GM23248 (cell line): ENCODE data around the gene QRICH2. TPM values are rescaled to one million over a fixed set of nuclear protein-coding genes. Genes with fewer than 3 reads are reported as not detected.

Experiments used
- DNase-seq: peaks from one replicate; pipeline ENCODE4 v3.0.0-alpha.2; 2015
- H2AFZ ChIP-seq: fragments of 200-600 bp; sonication (generic); 2 replicates; pipeline ENCODE4 v1.6.1; 2016; ENCODE audit warnings: antibody characterized with exemption
- H3F3A ChIP-seq: fragments of 200-600 bp; sonication (generic); 2 replicates; pipeline ENCODE4 v1.6.1; 2016; ENCODE audit warnings: mild to moderate bottlenecking, antibody characterized with exemption, mixed run types; ENCODE audit not compliant: insufficient read depth
- H3K27ac ChIP-seq: fragments of 200-600 bp; sonication (generic); 2 replicates; pipeline ENCODE4 v1.5.1; 2016; ENCODE audit warnings: mild to moderate bottlenecking
- H3K27me3 ChIP-seq: fragments of 200-600 bp; sonication (generic); replicated peaks from 2 replicates; pipeline ENCODE4 v1.6.1; 2016; ENCODE audit warnings: mild to moderate bottlenecking; ENCODE audit not compliant: insufficient read depth
- H3K36me3 ChIP-seq: fragments of 200-600 bp; sonication (generic); 2 replicates; pipeline ENCODE4 v1.6.1; 2016; ENCODE audit warnings: low read depth, mild to moderate bottlenecking
- H3K4me1 ChIP-seq: fragments of 200-600 bp; sonication (generic); 2 replicates; pipeline ENCODE4 v1.6.1; 2016; ENCODE audit warnings: mild to moderate bottlenecking; ENCODE audit not compliant: insufficient read depth
- H3K4me2 ChIP-seq: fragments of 200-600 bp; sonication (generic); one replicate; pipeline ENCODE4 v1.6.1; 2016; ENCODE audit warnings: mild to moderate bottlenecking; ENCODE audit not compliant: unreplicated experiment
- H3K4me3 ChIP-seq: fragments of 200-600 bp; sonication (generic); 2 replicates; pipeline ENCODE4 v1.5.1; 2016; ENCODE audit warnings: mild to moderate bottlenecking
- H3K79me2 ChIP-seq: fragments of 200-600 bp; sonication (generic); 2 replicates; pipeline ENCODE4 v1.6.1; 2016; ENCODE audit warnings: mild to moderate bottlenecking; ENCODE audit not compliant: insufficient read depth
- H3K9ac ChIP-seq: fragments of 200-600 bp; sonication (generic); 2 replicates; pipeline ENCODE4 v1.6.1; 2016; ENCODE audit warnings: mild to moderate bottlenecking
- H3K9me2 ChIP-seq: fragments of 200-600 bp; sonication (generic); 2 replicates; pipeline ENCODE4 v1.6.1; 2016; ENCODE audit warnings: mixed run types, mild to moderate bottlenecking, moderate library complexity; ENCODE audit not compliant: insufficient read depth
- H3K9me3 ChIP-seq: fragments of 200-600 bp; sonication (generic); one replicate; pipeline ENCODE4 v1.6.1; 2017; ENCODE audit warnings: low read depth
- H4K20me1 ChIP-seq: fragments of 200-600 bp; sonication (generic); 2 replicates; pipeline ENCODE4 v1.6.0; 2016; ENCODE audit not compliant: insufficient read depth
- EZH2 ChIP-seq: fragments of 200-600 bp; sonication (generic); IDR thresholded peaks from 2 replicates; pipeline ENCODE4 v1.6.1; 2018; ENCODE audit warnings: antibody characterized with exemption, mild to moderate bottlenecking; ENCODE audit not compliant: insufficient read depth, poor library complexity, severe bottlenecking
- EZH2phosphoT487 ChIP-seq: fragments of 200-600 bp; sonication (generic); IDR thresholded peaks from 2 replicates; pipeline ENCODE4 v1.6.1; 2018; ENCODE audit warnings: antibody characterized with exemption, moderate library complexity, mild to moderate bottlenecking, low read depth; ENCODE audit not compliant: insufficient read depth
- WGBS, 2 experiments: methylation state at CpG; one replicate each; pipeline ENCODE4 v1.1.6; 2015 to 2017; ENCODE audit warnings: low lambda C conversion rate in 2 of 2, low coverage in 1 of 2; ENCODE audit errors: missing lambda C conversion rate in 2 of 2; 5-methylcytosine and 5-hydroxymethylcytosine counted together
- in situ Hi-C: fragments of 300-500 bp; cut with MboI; formaldehyde crosslinking; loops from 2 replicates; pipeline ENCODE4 v1.15.0; 2020
- polyA plus RNA-seq: library from polyadenylated mRNA; unstranded; fragments of >200 nt; fragmentation: Nextera tagmentation; extraction: Ambion mirVana; gene quantifications from 2 replicates; pipeline ENCODE4 v1.2.1, GENCODE V29; 2016
- total RNA-seq: library from RNA; depleted of rRNA; stranded (reverse); fragments of >200 nt; shearing (Covaris generic); gene quantifications from 2 replicates; pipeline ENCODE4 v1.2.3, GENCODE V29; 2014; rRNA removed

QRICH2 gene
- total RNA-seq, result 3.7 and 4.0 TPM in 2 replicates
- 1.3 and 1.5 TPM in 2 replicates for polyA plus RNA-seq

- TF ChIP-seq EZH2 (no peak), EZH2phosphoT487 (no peak)
- no peak within 1 kb of the TSS for H3K4me3 ChIP-seq
- no peak within 1 kb of the TSS for H3K27ac ChIP-seq
- H3K4me2 ChIP-seq, result no peak within 1 kb of the TSS
- no peaks in the 10 kb centered on the region for H3K4me1 ChIP-seq
- in situ Hi-C loops, result no loop called here
- 97 to 99% methylated on average over 14 to 42 of the region's 44 CpGs for WGBS, 2 experiments
- no peaks in the 10 kb centered on the region for H3K27me3 ChIP-seq
- H3K9me2 ChIP-seq, result no peaks in the 10 kb centered on the region
- no peaks in the 10 kb centered on the region for H4K20me1 ChIP-seq
- H3K9me3 ChIP-seq, result no peaks in the 10 kb centered on the region
- H3K79me2 ChIP-seq, result no peaks in the 10 kb centered on the region
- H3K9ac ChIP-seq, result no peak within 1 kb of the TSS
- peaks cover 6% of the 10 kb centered on the region; the same call in 1 of the 2 replicates for H3K36me3 ChIP-seq
- no peak for DNase-seq
- no peak within 1 kb of the TSS for H2AFZ ChIP-seq
- H3F3A ChIP-seq, result peaks cover 7% of the 10 kb centered on the region; the same call in 1 of the 2 replicates
Measured at GRCh38 chr17:76307966-76308338, at the start of gene QRICH2. QRICH2 (minus strand) TSS chr17:76308276; CDS start chr17:76307998, 278 bp downstream.

- no peaks in the 10 kb centered on the region for H4K20me1 ChIP-seq
- no peak overlapping the region for H3K9ac ChIP-seq
- in situ Hi-C loops, result no loop called here
- H3F3A ChIP-seq, result peaks cover 13% of the 10 kb centered on the region
- no peak overlapping the region for H2AFZ ChIP-seq
- H3K79me2 ChIP-seq, result peaks cover 5% of the 10 kb centered on the region
- no peak overlapping the region for H3K4me2 ChIP-seq
- peaks cover 16% of the 10 kb centered on the region; the same call in 1 of the 2 replicates for H3K4me1 ChIP-seq
- no peak overlapping the region for H3K4me3 ChIP-seq
- H3K27ac ChIP-seq, result no peak overlapping the region
- TF ChIP-seq EZH2phosphoT487 (no peak), EZH2 (no peak)
- WGBS, 2 experiments, result 89 to 90% methylated on average over 6 of the region's 6 CpGs
- no peaks in the 10 kb centered on the region for H3K27me3 ChIP-seq
- no peaks in the 10 kb centered on the region for H3K36me3 ChIP-seq
- no peaks in the 10 kb centered on the region for H3K9me2 ChIP-seq
- DNase-seq, result no peak
- H3K9me3 ChIP-seq, result no peaks in the 10 kb centered on the region
Measured at GRCh38 chr17:76357597-76358158, 49.6 kb upstream of the QRICH2 start.

- Histone ChIP-seq H3K27me3 (no peaks in the 10 kb centered on the region), H3K9me2 (no peaks in the 10 kb centered on the region), H3K4me2 (no peak overlapping the region), H3K9ac (no peak overlapping the region), H3K9me3 (no peaks in the 10 kb centered on the region), H3K4me1 (peaks cover 19% of the 10 kb centered on the region; the same call in 1 of the 2 replicates), H3K36me3 (no peaks in the 10 kb centered on the region), H3K4me3 (no peak overlapping the region), H2AFZ (no peak overlapping the region), H3K27ac (no peak overlapping the region), H3F3A (peaks cover 9% of the 10 kb centered on the region), H3K79me2 (peaks cover 12% of the 10 kb centered on the region), H4K20me1 (no peaks in the 10 kb centered on the region)
- in situ Hi-C loops, result no loop called here
- WGBS, 2 experiments, result 75 to 82% methylated on average over 12 of the region's 12 CpGs
- TF ChIP-seq EZH2phosphoT487 (no peak), EZH2 (no peak)
- no peak for DNase-seq
Measured at GRCh38 chr17:76356803-76357456, 48.9 kb upstream of the QRICH2 start.

- 57 to 68% methylated on average over 13 of the region's 13 CpGs for WGBS, 2 experiments
- peaks cover 6% of the 10 kb centered on the region; the same call in 1 of the 2 replicates for H3K4me1 ChIP-seq
- peaks cover 33% of the 10 kb centered on the region for H3K79me2 ChIP-seq
- H3K27ac ChIP-seq, result peak overlapping the region; percentile 17; the same call in 1 of the 2 replicates
- DNase-seq, result peak; percentile 31
- peak overlapping the region; percentile 93 for H3K9ac ChIP-seq
- H3K9me3 ChIP-seq, result no peaks in the 10 kb centered on the region
- peaks cover 2% of the 10 kb centered on the region; the same call in 1 of the 2 replicates for H3F3A ChIP-seq
- H3K9me2 ChIP-seq, result no peaks in the 10 kb centered on the region
- H3K4me3 ChIP-seq, result no peak overlapping the region
- no peaks in the 10 kb centered on the region for H3K36me3 ChIP-seq
- H3K4me2 ChIP-seq, result peak overlapping the region; percentile 96
- H3K27me3 ChIP-seq, result no peaks in the 10 kb centered on the region
- in situ Hi-C loops, result no loop called here
- H2AFZ ChIP-seq, result peak overlapping the region; percentile 70
- H4K20me1 ChIP-seq, result no peaks in the 10 kb centered on the region
- TF ChIP-seq EZH2 (no peak), EZH2phosphoT487 (no peak)
Measured at GRCh38 chr17:76354747-76355310, 46.8 kb upstream of the QRICH2 start.
